Lower leg skin (tissue), 3 donors: Measurements from ENCODE around the gene COX15.

ENCODE experiments used
- CTCF ChIP-seq, 3 donors: fragments of 450-650 bp; IDR thresholded peaks; one replicate each; pipeline ENCODE4 v1.5.1; 2016; ENCODE audit warnings: antibody characterized with exemption in 3 of 3, mild to moderate bottlenecking in 3 of 3, moderate library complexity in 2 of 3
- POLR2A ChIP-seq, 2 donors: fragments of 450-650 bp; IDR thresholded peaks; one replicate each; pipeline ENCODE4 v1.6.1; 2016 to 2017; ENCODE audit warnings: antibody characterized with exemption in 2 of 2, mild to moderate bottlenecking in 1 of 2, moderate library complexity in 1 of 2

DNA sequence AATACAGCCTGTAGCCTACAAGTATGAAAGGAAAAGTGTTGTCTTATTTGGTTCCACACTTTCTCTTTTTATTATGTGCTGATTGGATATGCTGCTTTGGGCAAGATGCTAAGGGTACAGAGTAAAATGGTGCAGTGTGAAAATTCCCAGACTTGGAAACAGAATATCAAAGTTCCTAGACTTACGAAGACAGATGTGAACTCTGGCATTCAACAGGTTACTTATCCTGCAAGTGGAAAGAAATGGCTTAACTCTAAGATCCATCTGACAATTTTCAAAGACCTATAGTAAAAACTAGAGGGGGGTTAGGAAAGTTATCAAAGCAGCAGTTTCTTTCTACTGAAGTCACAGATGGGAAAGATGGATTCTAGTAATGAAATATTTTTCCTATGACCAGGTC, 24.2 kb upstream of the COX15 start:
- TF ChIP-seq CTCF (IDR thresholded peaks at IDR 0.05): no peak
- no peak for TF ChIP-seq POLR2A (IDR thresholded peaks at IDR 0.05)
